Endothelial cell of umbilical vein (primary cell): Measurements from ENCODE around the gene DUSP15. TPM values are rescaled to one million over a fixed set of nuclear protein-coding genes. Genes with fewer than 3 reads are reported as not detected.

Source experiments
- BruUV-seq: library from RNA; stranded (reverse); fragments of 400-500 nt; replicated peaks from 2 replicates; lab custom pipeline; 2021; lab: Mats Ljungman, UMichigan
- CTCF ChIA-PET: fragments of 300-600, 350-600 bp; sonication (Branson Sonifier 250); formaldehyde crosslinking; loops from one replicate; lab custom pipeline; 2021; ENCODE audit warnings: antibody characterized with exemption, inconsistent platforms; lab: Charles Lee
- POLR2A ChIA-PET: fragments of 300-600, 350-600 bp; sonication (Branson Sonifier 250); formaldehyde crosslinking; loops from one replicate; lab custom pipeline; 2021; ENCODE audit warnings: antibody characterized with exemption, inconsistent platforms; lab: Charles Lee
- DNase-seq: peaks from one replicate; pipeline ENCODE4 v3.0.0-alpha.2; 2011; ENCODE audit warnings: low read depth, low spot score
- FAIRE-seq: peaks from 2 replicates; lab custom pipeline; 2011; peaks lifted over from hg19 to GRCh38; lab: Jason Lieb, UNC
- H2AFZ ChIP-seq: 2 replicates; pipeline ENCODE4 v1.6.0; 2012; ENCODE audit warnings: low read depth, low read length, control low read depth, inconsistent platforms
- H3K27ac ChIP-seq: 2 replicates; pipeline ENCODE4 v1.5.1; 2011; ENCODE audit warnings: low read depth, mild to moderate bottlenecking, control low read depth, low read length, moderate library complexity; ENCODE audit not compliant: insufficient read depth
- H3K27me3 ChIP-seq, 2 experiments: 2 replicates each; pipeline versions ENCODE4 v1.6.0 to v1.6.1; 2011; ENCODE audit warnings: low read length in 2 of 2, mixed read lengths in 1 of 2; ENCODE audit not compliant: control insufficient read depth in 2 of 2, insufficient read depth in 2 of 2
- H3K36me3 ChIP-seq, 2 experiments: 2 replicates in 1 of 2; 3 replicates in 1 of 2; pipeline ENCODE4 v1.5.1; 2011; ENCODE audit warnings: low read length in 2 of 2, mild to moderate bottlenecking in 1 of 2, moderate library complexity in 1 of 2; ENCODE audit not compliant: control insufficient read depth in 2 of 2, insufficient read depth in 2 of 2; ENCODE audit errors: extremely low read depth in 1 of 2
- H3K4me1 ChIP-seq: 3 replicates; pipeline ENCODE4 v1.5.1; 2011; ENCODE audit warnings: mild to moderate bottlenecking, low read length; ENCODE audit not compliant: control insufficient read depth, insufficient read depth; ENCODE audit errors: extremely low read depth
- H3K4me2 ChIP-seq: 2 replicates; pipeline ENCODE4 v1.6.1; 2011; ENCODE audit warnings: low read length, control low read depth, mixed read lengths; ENCODE audit not compliant: insufficient read depth
- H3K4me3 ChIP-seq, 3 experiments: fragments of 200-600 bp in 1 of 3; sonication (generic), shearing (Covaris generic) in 1 of 3; replicated peaks in 1 of 3; 2 replicates each; pipeline ENCODE4 v1.5.1; 2011 to 2016; ENCODE audit warnings: control low read depth in 3 of 3, low read length in 3 of 3, mild to moderate bottlenecking in 2 of 3, inconsistent platforms in 1 of 3, low read depth in 1 of 3, moderate library complexity in 1 of 3; ENCODE audit not compliant: insufficient read depth in 1 of 3
- H3K79me2 ChIP-seq: 2 replicates; pipeline ENCODE4 v1.6.0; 2012; ENCODE audit warnings: low read length, inconsistent platforms; ENCODE audit not compliant: control insufficient read depth, insufficient read depth
- H3K9ac ChIP-seq: replicated peaks from 2 replicates; pipeline ENCODE3; 2011; ENCODE audit warnings: low read length, control low read depth; ENCODE audit not compliant: insufficient read depth; ENCODE audit errors: extremely low read depth
- H3K9me1 ChIP-seq: replicated peaks from 3 replicates; pipeline ENCODE4 v1.6.0; 2011; ENCODE audit warnings: mild to moderate bottlenecking, low read length; ENCODE audit not compliant: control insufficient read depth, insufficient read depth; ENCODE audit errors: extremely low read depth
- H3K9me3 ChIP-seq: replicated peaks from 2 replicates; pipeline ENCODE4 v1.5.1; 2012; ENCODE audit warnings: low read length, inconsistent platforms; ENCODE audit not compliant: control insufficient read depth, insufficient read depth
- H4K20me1 ChIP-seq: replicated peaks from 2 replicates; pipeline ENCODE3; 2011; ENCODE audit warnings: mild to moderate bottlenecking, low read length; ENCODE audit not compliant: control insufficient read depth, insufficient read depth; ENCODE audit errors: extremely low read depth
- CTCF ChIP-seq, 2 donors: IDR thresholded peaks; 1 replicate in 1 of 2; 2 replicates in 1 of 2; pipeline ENCODE4 v1.5.1; 2011; ENCODE audit warnings: low read length in 2 of 2, mild to moderate bottlenecking in 2 of 2, moderate library complexity in 2 of 2, control low read depth in 1 of 2, inconsistent platforms in 1 of 2, low read depth in 1 of 2; ENCODE audit not compliant: insufficient read depth in 1 of 2; ENCODE audit errors: extremely low read depth in 1 of 2
- EZH2 ChIP-seq: IDR thresholded peaks from 2 replicates; pipeline ENCODE4 v1.6.1; 2012; ENCODE audit warnings: borderline replicate concordance, low read depth, mild to moderate bottlenecking, moderate library complexity, low read length, inconsistent platforms; ENCODE audit not compliant: severe bottlenecking
- FOS ChIP-seq: IDR thresholded peaks from 2 replicates; pipeline ENCODE4 v1.6.1; 2011; ENCODE audit warnings: mild to moderate bottlenecking, low read length, moderate library complexity, borderline replicate concordance; ENCODE audit not compliant: insufficient read depth
- GATA2 ChIP-seq: IDR thresholded peaks from 2 replicates; pipeline ENCODE4 v1.7.0; 2011; ENCODE audit warnings: low read depth, mild to moderate bottlenecking, moderate library complexity, mixed read lengths, low read length; ENCODE audit not compliant: insufficient read length, insufficient read depth
- JUN ChIP-seq: IDR thresholded peaks from 2 replicates; pipeline ENCODE4 v1.6.1; 2011; ENCODE audit warnings: borderline replicate concordance, low read depth; ENCODE audit not compliant: insufficient read length, insufficient read depth
- MAX ChIP-seq: IDR thresholded peaks from 2 replicates; pipeline ENCODE4 v1.6.1; 2011; ENCODE audit not compliant: insufficient read depth, insufficient read length
- MYC ChIP-seq: IDR thresholded peaks from one replicate; pipeline ENCODE4 v1.6.1; 2011; ENCODE audit warnings: mild to moderate bottlenecking, low read depth, low read length
- POLR2A ChIP-seq: IDR thresholded peaks from 2 replicates; pipeline ENCODE4 v1.6.1; 2012; ENCODE audit warnings: low read depth, mild to moderate bottlenecking, control low read depth, low read length
- POLR2AphosphoS5 ChIP-seq: IDR thresholded peaks from 2 replicates; pipeline ENCODE4 v1.6.1; 2012; ENCODE audit warnings: low read depth, mild to moderate bottlenecking, control low read depth, low read length, moderate library complexity; ENCODE audit not compliant: insufficient read depth
- dilution Hi-C: fragments of 300-500 bp; cut with MboI; formaldehyde crosslinking; loops from one replicate; pipeline ENCODE4 v1.15.0; 2019; ENCODE audit warnings: low sequenced_read_pairs; ENCODE audit not compliant: extremely low pct_ligation_motif_present
- intact Hi-C: fragments of 100-400 bp; cut with micrococcal nuclease; formaldehyde crosslinking; loops from one replicate; pipeline ENCODE4 v1.10.0; 2022
- polyA plus RNA-seq, 4 experiments: library from polyadenylated mRNA; depleted of rRNA in 3 of 4; stranded (reverse) in 3 of 4; unstranded in 1 of 4; fragments of >200 nt; gene quantifications; 2 replicates each; pipeline versions ENCODE4 v1.2.1 to v1.2.3, GENCODE V29; 2011 to 2012; ENCODE audit warnings: missing spikeins in 1 of 4
- total RNA-seq: library from RNA; stranded (reverse); gene quantifications from 2 replicates; pipeline ENCODE4 v1.2.3, GENCODE V29; 2021

DUSP15 gene
- total and polyA plus RNA-seq, 2 donors (not counting 3 experiments of a cell fraction or from before 2014, with no cell fraction given), result 0.33 TPM; not detected in 1

DNA sequence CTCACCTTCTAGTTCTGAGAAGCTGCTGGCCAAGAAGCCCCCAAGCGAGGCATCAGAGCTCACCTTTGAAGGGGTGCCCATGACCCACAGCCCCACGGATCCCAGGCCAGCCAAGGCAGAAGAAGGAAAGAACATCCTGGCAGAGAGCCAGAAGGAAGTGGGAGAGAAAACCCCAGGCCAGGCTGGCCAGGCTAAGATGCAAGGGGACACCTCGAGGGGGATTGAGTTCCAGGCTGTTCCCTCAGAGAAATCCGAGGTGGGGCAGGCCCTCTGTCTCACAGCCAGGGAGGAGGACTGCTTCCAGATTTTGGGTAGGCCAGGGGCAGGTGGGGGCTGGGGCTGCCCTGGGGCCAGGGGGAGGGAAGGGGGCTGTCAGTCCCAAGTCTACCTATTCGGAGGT lies 48.9 kb downstream of the DUSP15 start:
- TF ChIP-seq GATA2 (no peak), JUN (no peak), POLR2AphosphoS5 (no peak), FOS (no peak), EZH2 (no peak), MYC (no peak), MAX (no peak), POLR2A (no peak), CTCF (IDR thresholded peaks at IDR 0.05; ENCODE audit: extremely low read depth in 1 of 2, insufficient read depth in 1 of 2, low read depth in 1 of 2, low read length in 2 of 2) (no peak)
- H3K79me2 ChIP-seq, result no peaks in the 10 kb centered on the region
- no peaks in the 10 kb centered on the region for H3K27me3 ChIP-seq
- peaks cover 22% of the 10 kb centered on the region for H3K4me1 ChIP-seq
- no peak for DNase-seq
- no peaks in the 10 kb centered on the region for H3K36me3 ChIP-seq
- no peak overlapping the region for H3K9ac ChIP-seq
- ChIA-PET POLR2A (no interaction called here), CTCF (interaction anchor here (2.5 to 25.3 kb wide), 4 partner anchors 29 to 270 kb away, joined by 27 to 619 read pairs (median 59); partner anchors contain the start of genes FOXS1 and PDRG1)
- intact Hi-C loops, result no loop called here
- H3K4me3 ChIP-seq, result no peak overlapping the region
- H3K9me3 ChIP-seq, result no peaks in the 10 kb centered on the region
- no peaks in the 10 kb centered on the region for H3K9me1 ChIP-seq
- H3K4me2 ChIP-seq, result no peak overlapping the region
- dilution Hi-C loops, result no loop called here
- no peak overlapping the region for H3K27ac ChIP-seq
- no peak overlapping the region for H2AFZ ChIP-seq
- BruUV-seq, result no TSS peak
- H4K20me1 ChIP-seq, result no peaks in the 10 kb centered on the region
- FAIRE-seq, result no peak
